DMS79 (cell line): ENCODE data around the gene PDXDC1.
"Not testable (repeated sequence)": the region's sequence is repeated elsewhere in the genome, so short reads cannot be mapped to it uniquely, and the experiment has no call there.

ENCODE experiments used
- DNase-seq: peaks from one replicate; lab custom pipeline; 2025; lab: John Stamatoyannopoulos, UW

PDXDC1 gene

GRCh38 chr16:14974656-14975417 lies at the start of gene PDXDC1:
TSS of gene PDXDC1 (plus strand) at chr16:14975026. CDS start at chr16:14975200, 174 bp downstream.
- DNase-seq: peak; percentile 91

GRCh38 chr16:14928064-14928714 lies 46.6 kb upstream of the PDXDC1 start:
- DNase-seq: not testable (repeated sequence)

GRCh38 chr16:14929176-14929575 lies 45.6 kb upstream of the PDXDC1 start:
- DNase-seq: not testable (repeated sequence)

- DNase-seq: not testable (repeated sequence)
Measured at GRCh38 chr16:14930246-14930645, 44.6 kb upstream of the PDXDC1 start.

- not testable (repeated sequence) for DNase-seq
Measured at GRCh38 chr16:14930971-14931370, 43.9 kb upstream of the PDXDC1 start.

GRCh38 chr16:14932581-14933375 lies 42.0 kb upstream of the PDXDC1 start:
- not testable (repeated sequence) for DNase-seq

- DNase-seq: not testable (repeated sequence)
Measured at GRCh38 chr16:14937143-14937542, 37.7 kb upstream of the PDXDC1 start, which contains the start of gene NPIPA1. TSS of gene NPIPA1 (plus strand) at chr16:14937443. CDS start at chr16:14937443, 0 bp downstream.

GRCh38 chr16:14937994-14938393 lies 36.8 kb upstream of the PDXDC1 start:
- not testable (repeated sequence) for DNase-seq

GRCh38 chr16:14942686-14943085 lies 32.1 kb upstream of the PDXDC1 start:
- DNase-seq: not testable (repeated sequence)

GRCh38 chr16:14955546-14956231 lies 19.1 kb upstream of the PDXDC1 start:
- no peak for DNase-seq

GRCh38 chr16:14957576-14958322 lies 17.1 kb upstream of the PDXDC1 start:
- DNase-seq: no peak

GRCh38 chr16:14958323-14958600 lies 16.6 kb upstream of the PDXDC1 start:
- no peak for DNase-seq

GRCh38 chr16:14958970-14959369 lies 15.9 kb upstream of the PDXDC1 start:
- no peak for DNase-seq

- peak; percentile 81 for DNase-seq
Measured at GRCh38 chr16:14961405-14962186, 13.2 kb upstream of the PDXDC1 start.

GRCh38 chr16:14963281-14964173 lies 11.3 kb upstream of the PDXDC1 start:
- no peak for DNase-seq

GRCh38 chr16:14965328-14965727 lies 9.5 kb upstream of the PDXDC1 start:
- no peak for DNase-seq

GRCh38 chr16:14969795-14970194 lies 5.0 kb upstream of the PDXDC1 start:
- DNase-seq: not testable (repeated sequence)

GRCh38 chr16:14971621-14972228 lies 3.1 kb upstream of the PDXDC1 start:
- not testable (repeated sequence) for DNase-seq

- DNase-seq: not testable (repeated sequence)
Measured at GRCh38 chr16:14973785-14974322, 972 bp upstream of the PDXDC1 start.
